PC-3 (cell line): ENCODE results near the gene ALKAL2. TPM values are rescaled to one million over a fixed set of nuclear protein-coding genes. Genes with fewer than 3 reads are reported as not detected.

Experiments used
- ATAC-seq: fragments of 200-7000 bp; cut with Tn5 transposase; 2 replicates; pipeline ENCODE4 v1.9.1; 2020; ENCODE audit warnings: mild to moderate bottlenecking, moderate library complexity
- BruUV-seq: library from RNA; stranded (reverse); fragments of 400-500 nt; replicated peaks from 2 replicates; lab custom pipeline; 2021; lab: Mats Ljungman, UMichigan
- CTCF ChIA-PET: fragments of 300-600 bp; sonication (Branson Sonifier 250); formaldehyde crosslinking; loops from one replicate; lab custom pipeline; 2022; ENCODE audit warnings: antibody characterized with exemption; lab: Charles Lee
- POLR2A ChIA-PET: fragments of 300-600 bp; sonication (Branson Sonifier 250); formaldehyde crosslinking; loops from one replicate; lab custom pipeline; 2022; ENCODE audit warnings: antibody characterized with exemption; ENCODE audit not compliant: unreplicated experiment; lab: Charles Lee
- DNase-seq: peaks from one replicate; pipeline ENCODE4 v3.0.0-alpha.2; 2015
- H2AFZ ChIP-seq: fragments of 300-600 bp; sonication (generic); 2 replicates; pipeline ENCODE4 v1.6.0; 2016; ENCODE audit warnings: antibody characterized with exemption, low read length
- H3F3A ChIP-seq: fragments of 300-600 bp; sonication (generic); one replicate; pipeline ENCODE4 v1.6.0; 2017; ENCODE audit warnings: antibody characterized with exemption, low read length, control low read depth, mild to moderate bottlenecking; ENCODE audit not compliant: unreplicated experiment
- H3K27ac ChIP-seq: fragments of 300-600 bp; sonication (generic); 2 replicates; pipeline ENCODE4 v1.5.1; 2016; ENCODE audit warnings: mild to moderate bottlenecking, low read length
- H3K27me3 ChIP-seq: fragments of 300-600 bp; sonication (generic); 2 replicates; pipeline ENCODE4 v1.6.1; 2016; ENCODE audit warnings: low read length, mixed read lengths
- H3K36me3 ChIP-seq: fragments of 300-600 bp; sonication (generic); 2 replicates; pipeline ENCODE4 v1.6.1; 2016; ENCODE audit warnings: low read depth, mixed run types, low read length, mixed read lengths
- H3K4me1 ChIP-seq: fragments of 300-600 bp; sonication (generic); 2 replicates; pipeline ENCODE4 v1.5.1; 2016; ENCODE audit warnings: low read length; ENCODE audit not compliant: insufficient read depth
- H3K4me2 ChIP-seq: fragments of 300-600 bp; sonication (generic); 2 replicates; pipeline ENCODE4 v1.6.0; 2016; ENCODE audit warnings: low read length
- H3K4me3 ChIP-seq: fragments of 300-600 bp; sonication (generic); 2 replicates; pipeline ENCODE4 v1.5.1; 2016; ENCODE audit warnings: mild to moderate bottlenecking, low read length, mixed read lengths
- H3K79me2 ChIP-seq: fragments of 300-600 bp; sonication (generic); 2 replicates; pipeline ENCODE4 v1.6.1; 2017; ENCODE audit warnings: low read length, mixed read lengths
- H3K9ac ChIP-seq: fragments of 300-600 bp; sonication (generic); 2 replicates; pipeline ENCODE4 v1.6.0; 2016; ENCODE audit warnings: mild to moderate bottlenecking, low read length
- H3K9me2 ChIP-seq: fragments of 300-600 bp; sonication (generic); replicated peaks from 2 replicates; pipeline ENCODE4 v1.6.1; 2016; ENCODE audit warnings: mixed run types, low read length, mixed read lengths
- H3K9me3 ChIP-seq: fragments of 300-600 bp; sonication (generic); 2 replicates; pipeline ENCODE4 v1.6.1; 2016; ENCODE audit warnings: low read length, mixed read lengths
- H4K20me1 ChIP-seq: fragments of 300-600 bp; sonication (generic); 2 replicates; pipeline ENCODE4 v1.6.1; 2016; ENCODE audit warnings: low read length, mixed read lengths
- EZH2 ChIP-seq: fragments of 300-600 bp; sonication (generic); IDR thresholded peaks from one replicate; pipeline ENCODE4 v1.6.1; 2017; ENCODE audit warnings: antibody characterized with exemption, mild to moderate bottlenecking, low read length; ENCODE audit not compliant: unreplicated experiment
- EZH2phosphoT487 ChIP-seq: fragments of 300-600 bp; sonication (generic); IDR thresholded peaks from 2 replicates; pipeline ENCODE4 v1.6.1; 2018; ENCODE audit warnings: mild to moderate bottlenecking, antibody characterized with exemption, low read length, borderline replicate concordance
- intact Hi-C: fragments of 100-400 bp; cut with micrococcal nuclease; formaldehyde crosslinking; loops from 2 replicates; pipeline ENCODE4 v1.9.0; 2023
- total RNA-seq: library from RNA; depleted of rRNA; stranded (reverse); fragments of >200 nt; gene quantifications from 2 replicates; pipeline ENCODE4 v1.2.3, GENCODE V29; 2014
- TF ChIP-seq, protein P1 (sequence below): fragments of 300-600 bp; sonication (generic); conservative IDR thresholded peaks from 2 replicates; pipeline ENCODE4 v1.5.1; 2017; ENCODE audit warnings: antibody characterized with exemption, low read depth, mild to moderate bottlenecking, low read length

Gene ALKAL2
- total RNA-seq, 1 experiment from 2014 or later = not detected

DNA sequence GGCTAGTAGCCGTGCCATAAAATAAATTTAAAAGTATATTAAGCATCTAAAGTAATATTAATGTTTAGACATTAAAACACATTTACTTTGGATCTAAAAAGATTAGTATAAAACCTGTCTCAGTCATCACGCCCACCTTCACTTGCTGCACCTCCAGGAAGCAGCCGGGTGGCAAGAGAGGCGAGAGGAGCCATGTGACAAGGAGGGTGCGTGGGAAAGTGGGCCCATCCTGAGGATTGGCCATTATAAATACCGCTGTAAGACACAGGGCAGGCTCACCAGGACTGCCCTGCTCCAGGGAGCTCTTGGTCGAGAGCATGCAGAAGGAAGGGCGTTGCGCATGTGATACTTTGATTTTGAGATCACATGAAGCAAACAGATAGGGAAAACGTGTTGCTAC is 34.4 kb upstream of the ALKAL2 start:
- Histone ChIP-seq H4K20me1 (no peaks in the 10 kb centered on the region), H3K27ac (no peak overlapping the region), H3K79me2 (no peaks in the 10 kb centered on the region), H3K9me3 (no peaks in the 10 kb centered on the region), H3K27me3 (peaks cover 12% of the 10 kb centered on the region; the same call in 1 of the 2 replicates), H3K9ac (no peak overlapping the region), H2AFZ (no peak overlapping the region), H3F3A (no peaks in the 10 kb centered on the region), H3K36me3 (no peaks in the 10 kb centered on the region), H3K4me1 (peaks cover 12% of the 10 kb centered on the region), H3K9me2 (no peaks in the 10 kb centered on the region), H3K4me2 (no peak overlapping the region), H3K4me3 (no peak overlapping the region)
- intact Hi-C loops = no loop called here
- DNase-seq (no peak), ATAC-seq (no peak)
- ChIA-PET CTCF (no interaction called here), POLR2A (no interaction called here)
- no TSS peak for BruUV-seq
- no peak for TF ChIP-seq EZH2phosphoT487
- TF ChIP-seq EZH2 = no peak
- TF ChIP-seq, protein P1, sequence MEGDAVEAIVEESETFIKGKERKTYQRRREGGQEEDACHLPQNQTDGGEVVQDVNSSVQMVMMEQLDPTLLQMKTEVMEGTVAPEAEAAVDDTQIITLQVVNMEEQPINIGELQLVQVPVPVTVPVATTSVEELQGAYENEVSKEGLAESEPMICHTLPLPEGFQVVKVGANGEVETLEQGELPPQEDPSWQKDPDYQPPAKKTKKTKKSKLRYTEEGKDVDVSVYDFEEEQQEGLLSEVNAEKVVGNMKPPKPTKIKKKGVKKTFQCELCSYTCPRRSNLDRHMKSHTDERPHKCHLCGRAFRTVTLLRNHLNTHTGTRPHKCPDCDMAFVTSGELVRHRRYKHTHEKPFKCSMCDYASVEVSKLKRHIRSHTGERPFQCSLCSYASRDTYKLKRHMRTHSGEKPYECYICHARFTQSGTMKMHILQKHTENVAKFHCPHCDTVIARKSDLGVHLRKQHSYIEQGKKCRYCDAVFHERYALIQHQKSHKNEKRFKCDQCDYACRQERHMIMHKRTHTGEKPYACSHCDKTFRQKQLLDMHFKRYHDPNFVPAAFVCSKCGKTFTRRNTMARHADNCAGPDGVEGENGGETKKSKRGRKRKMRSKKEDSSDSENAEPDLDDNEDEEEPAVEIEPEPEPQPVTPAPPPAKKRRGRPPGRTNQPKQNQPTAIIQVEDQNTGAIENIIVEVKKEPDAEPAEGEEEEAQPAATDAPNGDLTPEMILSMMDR = no peak

DNA sequence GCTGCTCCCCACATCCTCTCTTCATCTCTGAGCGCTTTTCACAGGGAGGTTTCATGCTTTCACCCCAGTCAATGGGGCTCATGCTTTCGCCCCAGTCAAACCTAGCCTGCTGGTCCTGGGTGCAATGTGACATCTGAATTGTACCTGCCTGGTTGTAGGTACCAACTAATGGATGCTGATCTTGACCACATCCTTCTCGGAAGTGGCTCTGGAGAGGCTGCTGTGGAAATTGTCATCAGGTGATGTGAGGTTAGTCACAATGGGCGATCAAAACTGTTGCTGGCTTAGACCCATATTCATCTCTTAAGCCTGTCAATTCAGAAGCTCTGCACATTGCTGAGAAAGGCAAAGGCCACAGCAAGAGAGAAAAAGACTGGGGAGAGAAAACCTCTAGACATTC is 32.7 kb upstream of the ALKAL2 start:
- H3F3A ChIP-seq = no peaks in the 10 kb centered on the region
- H3K36me3 ChIP-seq = no peaks in the 10 kb centered on the region
- no peaks in the 10 kb centered on the region for H3K9me3 ChIP-seq
- intact Hi-C loops = no loop called here
- POLR2A ChIA-PET = no interaction called here
- H3K4me1 ChIP-seq = peaks cover 12% of the 10 kb centered on the region
- no peak overlapping the region for H2AFZ ChIP-seq
- H3K4me2 ChIP-seq = no peak overlapping the region
- H3K9me2 ChIP-seq = no peaks in the 10 kb centered on the region
- ATAC-seq = no peak
- DNase-seq = no peak
- BruUV-seq = no TSS peak
- TF ChIP-seq EZH2 (no peak), EZH2phosphoT487 (no peak)
- TF ChIP-seq, protein P1 = no peak
- CTCF ChIA-PET = no interaction called here
- H4K20me1 ChIP-seq = no peaks in the 10 kb centered on the region
- no peak overlapping the region for H3K27ac ChIP-seq
- H3K4me3 ChIP-seq = no peak overlapping the region
- peaks cover 12% of the 10 kb centered on the region; the same call in 1 of the 2 replicates for H3K27me3 ChIP-seq
- no peaks in the 10 kb centered on the region for H3K79me2 ChIP-seq
- no peak overlapping the region for H3K9ac ChIP-seq

DNA sequence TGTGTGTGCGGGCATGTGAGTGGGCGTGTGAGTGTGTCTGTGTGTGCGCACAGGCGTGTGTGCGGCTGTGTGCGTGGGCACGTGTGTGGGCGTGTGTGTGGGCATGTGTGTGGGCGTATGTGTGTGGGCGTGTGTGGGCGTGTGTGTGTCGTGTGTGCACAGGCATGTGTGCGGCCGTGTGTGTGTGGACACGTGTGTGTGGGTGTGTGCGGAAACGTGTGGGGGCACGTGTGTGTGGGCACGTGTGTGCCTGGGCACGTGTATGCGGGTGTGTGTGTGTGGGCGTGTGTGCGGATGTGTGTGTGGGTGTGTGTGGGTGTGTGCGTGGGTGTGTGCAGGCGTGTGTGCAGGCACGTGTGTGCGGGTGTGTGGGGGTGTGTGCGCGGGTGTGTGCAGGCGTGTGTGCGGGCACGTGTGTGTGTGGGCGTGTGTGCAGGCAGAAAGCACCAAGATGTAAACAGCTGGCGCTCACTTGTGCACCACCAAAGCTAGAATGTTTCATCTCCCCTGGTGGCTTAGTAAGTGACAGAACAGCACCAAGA is 31.2 kb upstream of the ALKAL2 start:
- H3F3A ChIP-seq = no peaks in the 10 kb centered on the region
- H4K20me1 ChIP-seq = no peaks in the 10 kb centered on the region
- no peak overlapping the region for H3K9ac ChIP-seq
- H3K9me3 ChIP-seq = no peaks in the 10 kb centered on the region
- H3K27ac ChIP-seq = no peak overlapping the region
- no peak overlapping the region for H3K4me2 ChIP-seq
- H3K27me3 ChIP-seq = peaks cover 6% of the 10 kb centered on the region; the same call in 1 of the 2 replicates
- BruUV-seq = no TSS peak
- ChIA-PET POLR2A (no interaction called here), CTCF (no interaction called here)
- H3K36me3 ChIP-seq = no peaks in the 10 kb centered on the region
- TF ChIP-seq EZH2phosphoT487 (no peak), EZH2 (no peak)
- TF ChIP-seq, protein P1 = no peak
- DNase-seq = no peak
- no peak overlapping the region for H2AFZ ChIP-seq
- no peak overlapping the region for H3K4me3 ChIP-seq
- peaks cover 12% of the 10 kb centered on the region for H3K4me1 ChIP-seq
- no peaks in the 10 kb centered on the region for H3K9me2 ChIP-seq
- ATAC-seq = no peak
- no peaks in the 10 kb centered on the region for H3K79me2 ChIP-seq
- intact Hi-C loops = no loop called here
